HG03108 (cell line): ENCODE data around the gene PPP2R5C.

Experiments used
- ATAC-seq: cut with Tn5 transposase; IDR thresholded peaks from one replicate; pipeline ENCODE4 v1.9.1; 2021; ENCODE audit warnings: moderate library complexity; ENCODE audit not compliant: unreplicated experiment

The PPP2R5C gene

GRCh38 chr14:101909371-101910096 is 148.0 kb downstream of the PPP2R5C start:
- no peak for ATAC-seq

- no peak for ATAC-seq
Measured at GRCh38 chr14:101912841-101913240, 151.3 kb downstream of the PPP2R5C start.

GRCh38 chr14:101914083-101914482 is 152.6 kb downstream of the PPP2R5C start:
- ATAC-seq: no peak

- no peak for ATAC-seq
Measured at GRCh38 chr14:101915871-101916815, 154.6 kb downstream of the PPP2R5C start.

GRCh38 chr14:101916816-101917412 is 155.4 kb downstream of the PPP2R5C start:
- ATAC-seq: no peak

- ATAC-seq: no peak
Measured at GRCh38 chr14:101917413-101918017, 156.0 kb downstream of the PPP2R5C start.

GRCh38 chr14:101918065-101918989 is 156.8 kb downstream of the PPP2R5C start:
- ATAC-seq: no peak

- ATAC-seq: no peak
Measured at GRCh38 chr14:101920271-101920670, 158.8 kb downstream of the PPP2R5C start.

- ATAC-seq: no peak
Measured at GRCh38 chr14:101922866-101923265, 161.4 kb downstream of the PPP2R5C start.

GRCh38 chr14:101925152-101925551 is 163.6 kb downstream of the PPP2R5C start:
- ATAC-seq: no peak

GRCh38 chr14:101926085-101926484 is 164.6 kb downstream of the PPP2R5C start:
- ATAC-seq: no peak

- ATAC-seq: no peak
Measured at GRCh38 chr14:101926620-101927019, 165.1 kb downstream of the PPP2R5C start.

GRCh38 chr14:101927859-101928258 is 166.3 kb downstream of the PPP2R5C start:
- no peak for ATAC-seq

GRCh38 chr14:101928415-101928841 is 166.9 kb downstream of the PPP2R5C start:
- ATAC-seq: no peak

GRCh38 chr14:101929096-101929495 is 167.6 kb downstream of the PPP2R5C start:
- ATAC-seq: no peak

- ATAC-seq: no peak
Measured at GRCh38 chr14:101929946-101930345, 168.4 kb downstream of the PPP2R5C start.

- ATAC-seq: no peak
Measured at GRCh38 chr14:101932673-101933072, 171.2 kb downstream of the PPP2R5C start.

GRCh38 chr14:101933209-101933608 is 171.7 kb downstream of the PPP2R5C start:
- no peak for ATAC-seq

GRCh38 chr14:101934601-101935150 is 173.2 kb downstream of the PPP2R5C start:
- ATAC-seq: no peak
